Uterus (tissue), 4 donors: Measurements from ENCODE around the gene PHF1. TPM values are rescaled to one million over a fixed set of nuclear protein-coding genes. Genes with fewer than 3 reads are reported as not detected.

Source experiments
- DNase-seq, 2 donors: peaks; one replicate each; pipeline ENCODE4 v3.0.0-alpha.2; 2019 to 2020
- H3K27ac ChIP-seq, 2 donors: fragments of 200-600 bp; sonication (generic); 1 replicate in 1 of 2; 2 replicates in 1 of 2; pipeline ENCODE4 v1.5.1; 2016 to 2018
- H3K27me3 ChIP-seq, 2 donors: fragments of 200-600 bp; sonication (generic); one replicate each; pipeline ENCODE4 v1.5.1; 2018 to 2019; ENCODE audit warnings: control low read depth in 1 of 2
- H3K36me3 ChIP-seq, 2 donors: fragments of 200-600 bp; sonication (generic); one replicate each; pipeline ENCODE4 v1.5.1; 2019; ENCODE audit warnings: control low read depth in 1 of 2
- H3K4me1 ChIP-seq, 2 donors: fragments of 200-600 bp; sonication (generic); one replicate each; pipeline ENCODE4 v1.5.1; 2018 to 2019; ENCODE audit warnings: control low read depth in 1 of 2
- H3K4me3 ChIP-seq, 2 donors: fragments of 200-600 bp; sonication (generic); 1 replicate in 1 of 2; 2 replicates in 1 of 2; pipeline ENCODE4 v1.5.1; 2018 to 2019; ENCODE audit warnings: mild to moderate bottlenecking in 1 of 2
- H3K9me3 ChIP-seq, 2 donors: fragments of 200-600 bp; sonication (generic); one replicate each; pipeline ENCODE4 v1.5.1; 2019; ENCODE audit warnings: control low read depth in 1 of 2
- CTCF ChIP-seq, 4 experiments: fragments of 200-600 bp in 2 of 4; fragments of 450-650 bp in 2 of 4; sonication (generic) in 2 of 4; IDR thresholded peaks; one replicate each; pipeline ENCODE4 v1.5.1; 2016 to 2019; ENCODE audit warnings: antibody characterized with exemption in 4 of 4, mild to moderate bottlenecking in 2 of 4, moderate library complexity in 1 of 4
- POLR2A ChIP-seq, 2 donors: fragments of 450-650 bp; IDR thresholded peaks; one replicate each; pipeline ENCODE4 v1.6.1; 2016; ENCODE audit warnings: antibody characterized with exemption in 2 of 2, mild to moderate bottlenecking in 1 of 2, moderate library complexity in 1 of 2
- intact Hi-C: fragments of 100-400 bp; cut with DNase I; formaldehyde crosslinking; loops from one replicate; pipeline ENCODE4 v1.15.1; 2023; ENCODE audit warnings: low total_unique reads
- total RNA-seq, 4 donors: library from RNA; depleted of rRNA in 3 of 4; stranded (reverse); fragments of >200 nt in 3 of 4; gene quantifications; one replicate each; pipeline versions ENCODE4 v1.1.0 to v1.2.4, GENCODE V29; 2014 to 2023
- donor health status: DM: yes; HTN: yes; CAD: no.

The PHF1 gene
- total RNA-seq, 4 donors from 2014 or later, result 10.5 to 147 (median 35.3) TPM

GRCh38 chr6:33423777-33424176, 13.0 kb downstream of the PHF1 start:
- intact Hi-C loops, result loop anchor here (10.0 kb wide), 1 partner anchor 129 kb away; the partner anchor contains the start of gene RGL2
- no peaks in the 10 kb centered on the region for H3K36me3 ChIP-seq
- no peak for TF ChIP-seq CTCF (IDR thresholded peaks at IDR 0.05)
- no peak for DNase-seq
- H3K4me1 ChIP-seq, result peaks cover 15 to 22% of the 10 kb centered on the region in 2 donors
- H3K27me3 ChIP-seq, result no peaks in the 10 kb centered on the region
- H3K4me3 ChIP-seq, result no peak overlapping the region
- no peaks in the 10 kb centered on the region for H3K9me3 ChIP-seq
- H3K27ac ChIP-seq, result peak overlapping the region; percentile 95 to 99

- Histone ChIP-seq H3K27ac (peak overlapping the region; percentile 95 to 99), H3K4me1 (peaks cover 11 to 18% of the 10 kb centered on the region in 2 donors), H3K36me3 (no peaks in the 10 kb centered on the region), H3K27me3 (no peaks in the 10 kb centered on the region), H3K4me3 (peak overlapping the region; percentile 67 to 71), H3K9me3 (no peaks in the 10 kb centered on the region)
- intact Hi-C loops, result loop anchor here (10.0 kb wide), 1 partner anchor 130 kb away; the partner anchor contains the start of gene RGL2
- peak in 1 of 4 experiments; percentile 5 for TF ChIP-seq CTCF (IDR thresholded peaks at IDR 0.05)
- no peak for TF ChIP-seq POLR2A (IDR thresholded peaks at IDR 0.05)
- peak; percentile 55 to 57 for DNase-seq
These were observed 14.2 kb downstream of the PHF1 start for GRCh38 chr6:33424855-33425667.

- H3K27ac ChIP-seq, result peak overlapping the region; percentile 95 to 99
- no peaks in the 10 kb centered on the region for H3K36me3 ChIP-seq
- peaks cover 14 to 18% of the 10 kb centered on the region in 2 donors for H3K4me1 ChIP-seq
- peak; percentile 88 to 90 for DNase-seq
- TF ChIP-seq CTCF (IDR thresholded peaks at IDR 0.05), result peak; percentile 45 to 75 (median 66)
- peak in 1 of 2 donors; percentile 55 for TF ChIP-seq POLR2A (IDR thresholded peaks at IDR 0.05)
- H3K27me3 ChIP-seq, result no peaks in the 10 kb centered on the region
- intact Hi-C loops, result loop anchor here (10.0 kb wide), 1 partner anchor 131 kb away; the partner anchor contains the start of gene RGL2
- peak overlapping the region; percentile 67 to 71 for H3K4me3 ChIP-seq
- no peaks in the 10 kb centered on the region for H3K9me3 ChIP-seq
These were observed 15.1 kb downstream of the PHF1 start for GRCh38 chr6:33425668-33426577.

- intact Hi-C loops, result loop anchor here (10.0 kb wide), 1 partner anchor 132 kb away; the partner anchor contains the start of gene RGL2
- peaks cover 14 to 20% of the 10 kb centered on the region in 2 donors for H3K4me1 ChIP-seq
- H3K27me3 ChIP-seq, result no peaks in the 10 kb centered on the region
These were observed 16.0 kb downstream of the PHF1 start for GRCh38 chr6:33426590-33427511.

More at GRCh38 chr6:33426590-33427511, 16.0 kb downstream of the PHF1 start:
- H3K27ac ChIP-seq, result peak overlapping the region; percentile 95 to 99
- no peaks in the 10 kb centered on the region for H3K36me3 ChIP-seq
- peak overlapping the region; percentile 67 to 71 for H3K4me3 ChIP-seq
- DNase-seq, result no peak
- TF ChIP-seq POLR2A (IDR thresholded peaks at IDR 0.05) (no peak), CTCF (IDR thresholded peaks at IDR 0.05) (no peak)
- H3K9me3 ChIP-seq, result no peaks in the 10 kb centered on the region
